Measurements from ENCODE around the gene DPH7. TPM values are rescaled to one million over a fixed set of nuclear protein-coding genes. Genes with fewer than 3 reads are reported as not detected.

The DPH7 gene
- total RNA-seq, result 14.7 and 21.9 TPM in 2 replicates

DNA sequence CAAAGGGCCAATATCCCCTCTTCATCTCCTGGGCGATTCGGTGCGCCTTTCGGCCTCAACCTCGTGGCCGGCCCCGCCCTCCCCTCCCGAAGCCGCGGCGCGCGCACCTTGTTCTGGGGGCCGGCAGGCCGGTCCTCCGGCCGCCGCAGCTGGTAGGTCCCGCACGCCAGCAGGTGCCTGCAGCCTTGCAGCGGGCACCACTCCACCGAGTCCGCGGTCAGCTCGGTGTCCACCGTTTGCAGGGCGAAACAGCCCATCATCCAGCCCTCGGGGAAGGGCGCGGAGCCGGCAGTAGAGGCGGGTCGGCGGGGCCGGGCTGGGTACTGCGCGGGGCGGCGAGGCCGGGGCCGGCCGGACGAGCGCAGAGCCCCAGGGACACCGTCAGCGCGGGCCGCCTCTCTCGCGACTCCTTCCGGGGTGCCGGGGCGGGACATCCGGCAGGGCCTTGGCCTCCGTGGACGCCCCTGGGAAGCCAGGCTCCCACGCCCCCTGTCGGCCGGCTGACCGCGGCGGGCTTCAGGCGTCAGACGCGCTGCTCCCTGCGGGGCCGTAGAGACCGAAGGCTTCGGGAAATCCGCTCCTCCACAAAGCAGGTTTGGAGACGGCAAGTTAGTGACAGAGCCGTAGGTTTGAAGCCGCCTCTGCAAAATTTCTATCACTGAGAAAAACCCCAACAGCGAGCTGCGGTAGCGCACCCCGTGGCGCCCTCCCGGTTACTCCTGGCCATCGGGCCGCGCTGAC is at the start of gene DPH7:
Gene DPH7, minus strand, starts transcription at position 408 of the 741 bp plus-strand sequence. Its CDS starts 148 bp downstream, at position 260.

DNA sequence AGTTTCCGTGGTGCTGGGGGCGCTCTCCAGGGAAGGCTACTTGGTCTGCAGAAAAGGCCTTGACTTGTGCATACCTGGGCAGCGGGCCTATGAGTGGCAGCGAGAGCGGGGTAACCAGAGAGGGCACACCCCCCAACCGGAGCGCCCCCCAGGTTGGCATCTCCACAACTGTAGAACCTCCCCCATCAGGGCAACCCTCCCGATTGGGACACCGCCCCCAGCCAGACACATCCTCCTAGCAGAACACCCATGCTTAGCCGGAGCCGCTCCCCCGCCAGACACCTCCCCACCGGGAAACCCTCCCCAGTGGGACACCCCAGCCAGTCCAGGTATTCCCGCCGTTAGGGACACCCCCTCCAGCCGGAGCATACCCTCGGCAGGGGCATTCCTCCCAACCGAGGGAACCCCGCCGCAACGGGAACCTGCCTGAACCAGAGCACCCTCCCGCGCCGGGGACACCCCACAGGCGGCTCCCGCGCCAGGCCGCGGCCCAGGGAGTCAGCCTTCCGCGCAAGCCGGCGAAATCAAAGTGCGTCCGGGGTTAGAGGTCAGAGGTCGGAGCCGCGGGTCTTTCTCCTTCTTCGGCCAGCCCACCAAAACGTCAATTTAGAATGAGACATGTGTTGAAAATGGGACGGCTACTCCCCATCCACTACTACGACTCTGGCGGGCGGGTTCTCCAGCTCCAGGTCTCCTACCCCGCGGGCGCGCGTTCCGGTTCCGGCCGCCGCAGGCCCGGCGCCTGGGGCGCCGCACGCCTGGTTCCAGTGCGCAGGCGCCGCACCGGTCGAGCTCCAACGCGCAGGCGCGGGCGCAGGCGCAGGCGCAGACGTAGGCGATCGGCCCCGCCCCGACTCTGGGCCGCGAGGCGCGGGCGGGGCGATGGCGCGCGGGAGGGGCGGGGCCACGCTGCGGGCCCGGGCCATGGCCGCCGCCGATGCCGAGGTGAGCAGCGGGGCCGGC is 39.7 kb upstream of the DPH7 start, which contains the start of gene EHMT1:
Gene EHMT1, plus strand, starts transcription at position 901 of the 963 bp plus-strand sequence. Its CDS starts 24 bp downstream, at position 925.

DNA sequence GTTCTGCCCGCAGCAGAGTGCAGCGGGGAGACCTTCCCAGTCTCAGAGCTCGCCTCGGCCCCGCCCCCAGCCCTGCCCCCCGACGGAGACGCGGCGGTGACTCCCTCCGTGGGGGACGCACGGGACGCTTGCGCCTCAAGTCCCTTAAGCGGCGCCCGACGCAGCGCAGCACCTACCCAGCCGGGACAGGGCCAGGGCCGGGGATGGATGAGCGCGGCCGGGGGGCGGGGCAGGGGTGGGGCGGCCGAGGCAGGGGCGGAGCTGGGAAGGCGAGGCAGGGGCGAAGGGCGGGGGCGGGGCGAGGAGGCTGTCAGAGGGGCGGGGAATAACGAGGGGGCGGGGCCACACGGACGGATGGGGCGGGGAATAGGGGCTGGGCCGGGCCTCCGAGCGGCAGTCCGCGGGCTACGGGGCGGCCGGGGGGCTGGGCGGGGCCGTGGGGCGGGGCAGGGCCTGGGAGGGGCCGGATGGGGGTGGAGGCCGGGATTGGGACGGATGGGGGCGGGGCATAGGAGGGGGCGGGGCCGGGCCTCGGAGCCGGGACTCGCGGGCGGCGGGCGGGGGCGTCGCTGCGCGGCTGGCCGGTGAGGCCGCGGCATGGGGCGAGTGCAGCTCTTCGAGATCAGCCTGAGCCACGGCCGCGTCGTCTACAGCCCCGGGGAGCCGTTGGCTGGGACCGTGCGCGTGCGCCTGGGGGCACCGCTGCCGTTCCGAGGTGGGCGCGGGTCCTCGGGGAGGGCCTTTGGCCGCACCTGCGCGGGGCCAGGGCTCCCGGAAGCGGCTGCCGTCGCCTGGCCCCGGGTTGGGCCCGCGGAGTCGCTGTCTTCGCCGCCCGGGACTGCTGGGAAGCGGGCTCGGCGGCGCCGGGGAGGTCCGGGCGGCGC is 26.6 kb upstream of the DPH7 start, which contains the start of gene ARRDC1:
Gene ARRDC1, plus strand, starts transcription at position 566 of the 884 bp plus-strand sequence. Its CDS starts 32 bp downstream, at position 598.

DNA sequence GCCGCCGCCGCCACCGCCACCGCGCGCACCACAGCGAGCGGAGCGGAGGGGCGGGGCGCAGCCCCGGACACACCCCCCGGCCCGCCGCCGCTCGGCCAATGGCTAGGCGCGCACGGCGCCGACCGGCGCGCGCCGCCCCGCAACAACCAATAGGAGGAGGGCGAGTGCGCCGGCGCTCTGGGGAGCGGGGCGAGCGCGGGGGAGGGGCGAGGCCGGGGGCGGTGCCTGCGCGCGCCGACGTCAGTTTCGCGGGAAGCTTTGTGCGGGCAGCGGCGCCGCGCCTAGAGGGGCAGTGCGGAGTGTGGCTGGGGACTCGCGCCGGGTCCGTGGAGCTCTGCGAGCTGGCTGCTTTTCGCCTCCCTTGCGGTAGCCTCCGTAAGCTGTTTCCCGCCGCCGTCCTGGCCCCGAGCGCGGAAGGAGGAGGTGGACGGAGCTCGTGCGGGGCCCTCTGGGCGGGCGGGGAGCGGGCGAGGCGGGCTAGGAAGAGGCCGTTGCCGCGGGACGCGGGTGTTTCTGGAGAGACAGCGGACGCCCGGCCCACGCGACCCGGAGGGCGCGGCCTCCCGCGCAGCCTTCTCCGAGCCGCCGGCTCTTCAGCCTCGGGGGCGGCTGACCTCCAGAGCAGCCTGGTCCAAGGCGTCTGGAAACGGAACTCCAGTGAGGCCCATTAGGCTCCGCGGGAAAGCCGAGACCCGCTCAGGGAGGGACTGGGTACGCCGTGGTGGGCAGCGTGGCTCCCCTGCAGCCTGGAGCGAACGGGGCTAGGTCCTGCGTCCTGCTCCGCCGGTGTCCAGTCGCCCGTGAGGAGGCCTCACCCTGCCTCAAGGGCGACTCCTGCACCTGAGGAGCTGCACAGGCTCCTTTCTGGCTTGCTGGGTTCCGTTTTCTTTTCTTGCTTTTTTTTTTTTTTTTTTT is 12.0 kb upstream of the DPH7 start, which contains the start of gene ZMYND19:
Gene ZMYND19, minus strand, starts transcription at position 44 of the 915 bp plus-strand sequence. CDS start 249 bp downstream, outside the sequence.

DNA sequence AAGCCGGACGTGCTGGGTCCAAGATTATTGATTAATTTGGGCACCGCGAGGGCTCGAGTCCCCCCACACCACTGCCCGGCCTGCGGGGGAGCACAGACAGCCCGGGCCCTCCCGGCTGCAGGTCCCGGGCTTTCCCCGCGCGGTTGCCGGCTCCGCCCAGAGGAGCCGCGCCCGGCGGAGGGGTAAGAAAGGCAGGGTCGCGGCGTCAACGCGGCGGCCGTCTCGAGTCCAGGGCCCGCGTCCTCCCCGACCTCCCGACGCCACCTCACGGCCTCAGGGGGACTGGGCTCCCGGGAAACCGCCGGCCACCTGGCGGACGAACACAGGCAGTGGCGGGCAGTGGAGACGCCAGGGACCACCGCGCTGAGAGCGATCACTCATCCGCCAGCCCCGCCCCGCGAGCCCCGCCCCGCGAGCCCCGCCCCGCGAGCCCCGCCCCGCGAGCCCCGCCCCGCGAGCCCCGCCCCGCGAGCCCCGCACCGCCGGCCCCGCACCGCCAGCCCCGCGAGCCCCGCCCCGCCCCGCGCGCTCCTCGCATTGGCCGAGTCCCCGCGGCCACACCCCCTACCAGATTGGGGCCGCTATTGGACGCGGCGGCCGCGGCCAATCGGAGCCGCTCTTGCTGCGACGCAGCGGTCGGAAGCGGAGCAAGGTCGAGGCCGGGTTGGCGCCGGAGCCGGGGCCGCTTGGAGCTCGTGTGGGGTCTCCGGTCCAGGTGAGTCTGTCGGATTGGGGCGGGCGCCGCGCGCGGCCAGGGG is 27.3 kb downstream of the DPH7 start, which contains the start of gene MRPL41:
Gene MRPL41, plus strand, starts transcription at position 616 of the 758 bp plus-strand sequence. CDS start 203 bp downstream, outside the sequence.

DNA sequence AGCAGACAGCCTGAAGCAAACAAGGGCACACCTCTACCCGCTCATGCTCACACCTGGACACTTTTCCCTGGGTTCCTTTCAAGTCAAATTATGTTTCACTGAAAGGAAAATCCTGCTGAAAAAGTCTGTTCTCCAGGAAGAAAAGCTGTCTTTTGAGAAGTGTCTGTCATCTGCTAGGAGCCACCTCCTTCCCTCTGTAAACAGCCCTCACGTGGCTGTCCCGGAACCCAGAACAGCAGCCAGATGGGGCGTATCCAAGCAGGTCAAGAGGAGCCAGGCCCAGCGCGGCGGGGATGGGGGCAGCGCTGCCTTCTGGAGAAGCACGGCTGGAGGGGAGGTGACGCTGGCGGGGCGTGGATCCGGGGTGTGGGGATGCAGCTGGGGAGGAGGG is 28.5 kb downstream of the DPH7 start, which contains the start of gene PNPLA7:
Gene PNPLA7, minus strand, starts transcription at position 172 of the 391 bp plus-strand sequence. CDS start 205 bp downstream, outside the sequence.

Other genes with a start within 250 kb of the DPH7 start
- 4.0 and 4.3 TPM in 2 replicates for gene EXD3, start 155.8 kb downstream of the DPH7 start, total RNA-seq
- 0.20 and 0.37 TPM in 2 replicates for gene NOXA1, start 155.5 kb downstream of the DPH7 start, total RNA-seq
- gene ENTPD8, start 137.6 kb downstream of the DPH7 start, total RNA-seq, result not detected in 2 replicates
- gene NSMF, start 119.6 kb downstream of the DPH7 start, total RNA-seq, result 31.2 and 34.6 TPM in 2 replicates
- 0.98 and 1.1 TPM in 2 replicates for gene PNPLA7, start 28.5 kb downstream of the DPH7 start, total RNA-seq
- gene MRPL41, start 27.0 kb downstream of the DPH7 start, total RNA-seq, result 36.2 and 50.0 TPM in 2 replicates
- gene ZMYND19, start 11.6 kb upstream of the DPH7 start, total RNA-seq, result 14.7 and 29.1 TPM in 2 replicates
- 21.7 and 25.4 TPM in 2 replicates for gene ARRDC1, start 26.8 kb upstream of the DPH7 start, total RNA-seq
- gene EHMT1, start 40.1 kb upstream of the DPH7 start, total RNA-seq, result 30.1 and 46.7 TPM in 2 replicates

Data from subcutaneous preadipocyte (primary cell).